ENCODE measurements around the gene LPO. TPM values are rescaled to one million over a fixed set of nuclear protein-coding genes. Genes with fewer than 3 reads are reported as not detected.

Gene LPO
- total and polyA plus RNA-seq, 2 donors (not counting 1 experiment from before 2014, with no cell fraction given): not detected

DNA sequence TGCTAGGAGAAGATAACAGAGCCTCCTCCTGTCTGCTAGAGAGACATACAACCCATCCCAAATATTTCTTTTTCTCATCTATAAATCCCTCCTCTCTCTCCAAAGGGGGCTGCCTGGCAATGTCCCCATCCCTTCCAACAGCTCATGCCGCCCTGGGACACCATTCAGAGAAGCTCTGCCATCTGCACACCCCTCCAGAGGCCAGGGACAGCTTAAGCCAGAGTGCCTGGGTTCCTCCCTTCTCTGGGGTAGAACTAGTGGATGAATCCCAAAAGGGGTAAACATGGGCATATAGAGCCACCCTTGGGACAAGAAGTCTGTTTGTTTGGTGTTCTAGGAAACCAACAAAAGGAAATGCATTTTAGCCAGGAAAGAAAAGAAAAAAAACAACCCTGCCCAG, 2.6 kb upstream of the LPO start:
- Histone ChIP-seq H3K9ac (ENCODE audit: insufficient read depth, low read length) (no peak overlapping the region), H3K27me3 (ENCODE audit: control insufficient read depth, insufficient read depth, low read length) (peaks cover 12% of the 10 kb centered on the region)

DNA sequence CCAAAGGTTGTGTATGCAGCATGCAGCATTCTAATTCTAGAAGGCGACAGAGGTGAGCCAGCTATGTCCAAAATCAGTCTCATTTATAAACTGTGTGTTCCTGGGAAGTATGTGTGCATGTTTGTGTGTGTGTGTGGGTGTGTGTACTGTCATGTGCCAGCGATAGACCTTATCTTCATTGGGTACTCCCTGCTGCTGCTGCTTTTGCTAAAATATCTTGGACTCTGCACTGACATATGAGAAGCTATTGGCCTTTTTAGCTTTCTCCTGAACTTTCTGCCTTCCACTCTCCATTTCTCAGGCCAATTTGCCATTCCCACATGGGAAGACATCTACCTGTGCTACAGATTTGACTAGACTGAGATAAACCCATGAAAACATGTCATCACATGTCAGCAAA, 2.0 kb upstream of the LPO start:
- no peaks in the 10 kb centered on the region for H3K36me3 ChIP-seq (ENCODE audit: control insufficient read depth, insufficient read depth, low read length)
- peaks cover 12% of the 10 kb centered on the region for H3K27me3 ChIP-seq (ENCODE audit: control insufficient read depth, insufficient read depth, low read length)
- no peak overlapping the region for H3K9ac ChIP-seq (ENCODE audit: insufficient read depth, low read length)
- TF ChIP-seq EZH2 (IDR thresholded peaks at IDR 0.05; ENCODE audit: low read length, missing control alignments): no peak
- TF ChIP-seq, protein P1, sequence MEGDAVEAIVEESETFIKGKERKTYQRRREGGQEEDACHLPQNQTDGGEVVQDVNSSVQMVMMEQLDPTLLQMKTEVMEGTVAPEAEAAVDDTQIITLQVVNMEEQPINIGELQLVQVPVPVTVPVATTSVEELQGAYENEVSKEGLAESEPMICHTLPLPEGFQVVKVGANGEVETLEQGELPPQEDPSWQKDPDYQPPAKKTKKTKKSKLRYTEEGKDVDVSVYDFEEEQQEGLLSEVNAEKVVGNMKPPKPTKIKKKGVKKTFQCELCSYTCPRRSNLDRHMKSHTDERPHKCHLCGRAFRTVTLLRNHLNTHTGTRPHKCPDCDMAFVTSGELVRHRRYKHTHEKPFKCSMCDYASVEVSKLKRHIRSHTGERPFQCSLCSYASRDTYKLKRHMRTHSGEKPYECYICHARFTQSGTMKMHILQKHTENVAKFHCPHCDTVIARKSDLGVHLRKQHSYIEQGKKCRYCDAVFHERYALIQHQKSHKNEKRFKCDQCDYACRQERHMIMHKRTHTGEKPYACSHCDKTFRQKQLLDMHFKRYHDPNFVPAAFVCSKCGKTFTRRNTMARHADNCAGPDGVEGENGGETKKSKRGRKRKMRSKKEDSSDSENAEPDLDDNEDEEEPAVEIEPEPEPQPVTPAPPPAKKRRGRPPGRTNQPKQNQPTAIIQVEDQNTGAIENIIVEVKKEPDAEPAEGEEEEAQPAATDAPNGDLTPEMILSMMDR (conservative IDR thresholded peaks at IDR 0.05 in 1 of 2, IDR thresholded peaks at IDR 0.05 in 1 of 2; ENCODE audit: low read depth in 1 of 2, low read length in 2 of 2): no peak
- no peaks in the 10 kb centered on the region for H3K9me3 ChIP-seq (ENCODE audit: control insufficient read depth, insufficient read depth, low read depth, low read length)
- no peaks in the 10 kb centered on the region for H3K4me1 ChIP-seq (ENCODE audit: control insufficient read depth, extremely low read depth, insufficient read depth, low read length)
- no peak overlapping the region for H2AFZ ChIP-seq (ENCODE audit: low read length)
- no peak overlapping the region for H3K4me3 ChIP-seq (replicated peaks in 1 of 4; ENCODE audit: control extremely low read depth in 1 of 4, insufficient read depth in 1 of 4, low read depth in 3 of 4, low read length in 4 of 4)
- no peak overlapping the region for H3K4me2 ChIP-seq (ENCODE audit: extremely low read depth, insufficient read depth, low read length)
- no peaks in the 10 kb centered on the region for H4K20me1 ChIP-seq (ENCODE audit: control insufficient read depth, extremely low read depth, insufficient read depth, low read length)
- H3K79me2 ChIP-seq (ENCODE audit: control insufficient read depth, insufficient read depth, low read length): no peaks in the 10 kb centered on the region
- DNase-seq (ENCODE audit: low read depth in 2 of 2): no peak
- no peak overlapping the region for H3K27ac ChIP-seq (ENCODE audit: insufficient read depth, low read length)

More for the DNA sequence above, 2.6 kb upstream of the LPO start:
- no peaks in the 10 kb centered on the region for H3K4me1 ChIP-seq (ENCODE audit: control insufficient read depth, extremely low read depth, insufficient read depth, low read length)
- no peak overlapping the region for H3K27ac ChIP-seq (ENCODE audit: insufficient read depth, low read length)
- no peaks in the 10 kb centered on the region for H4K20me1 ChIP-seq (ENCODE audit: control insufficient read depth, extremely low read depth, insufficient read depth, low read length)
- H3K4me3 ChIP-seq (replicated peaks in 1 of 4; ENCODE audit: control extremely low read depth in 1 of 4, insufficient read depth in 1 of 4, low read depth in 3 of 4, low read length in 4 of 4): no peak overlapping the region
- H3K79me2 ChIP-seq (ENCODE audit: control insufficient read depth, insufficient read depth, low read length): no peaks in the 10 kb centered on the region
- TF ChIP-seq EZH2 (IDR thresholded peaks at IDR 0.05; ENCODE audit: low read length, missing control alignments): no peak
- TF ChIP-seq, protein P1 (conservative IDR thresholded peaks at IDR 0.05 in 1 of 2, IDR thresholded peaks at IDR 0.05 in 1 of 2; ENCODE audit: low read depth in 1 of 2, low read length in 2 of 2): no peak
- no peaks in the 10 kb centered on the region for H3K36me3 ChIP-seq (ENCODE audit: control insufficient read depth, insufficient read depth, low read length)
- no peak overlapping the region for H2AFZ ChIP-seq (ENCODE audit: low read length)
- H3K4me2 ChIP-seq (ENCODE audit: extremely low read depth, insufficient read depth, low read length): no peak overlapping the region
- no peaks in the 10 kb centered on the region for H3K9me3 ChIP-seq (ENCODE audit: control insufficient read depth, insufficient read depth, low read depth, low read length)
- DNase-seq (ENCODE audit: low read depth in 2 of 2): no peak

DNA sequence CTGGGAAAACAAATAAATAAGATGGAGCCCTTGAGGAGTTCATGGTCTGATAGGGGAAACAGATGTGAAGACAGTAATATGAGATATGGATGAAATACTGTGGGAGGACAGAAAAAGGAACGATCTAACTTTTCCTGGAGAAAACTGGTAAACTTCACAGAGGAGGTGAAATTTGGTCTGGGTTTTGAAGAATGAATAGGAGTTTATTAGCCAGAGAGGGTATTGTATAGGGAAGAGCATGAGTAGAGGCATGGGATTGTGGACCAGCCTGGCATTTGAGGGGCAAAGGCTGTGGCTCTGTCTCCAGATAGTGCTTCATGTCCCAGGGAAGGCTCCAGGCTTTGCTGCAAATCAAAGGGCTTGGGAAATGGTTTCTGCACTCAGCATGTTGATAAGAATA, 1.6 kb downstream of the LPO start:
- Histone ChIP-seq H3K27ac (ENCODE audit: insufficient read depth, low read length) (no peak overlapping the region), H3K27me3 (ENCODE audit: control insufficient read depth, insufficient read depth, low read length) (peaks cover 18% of the 10 kb centered on the region), H3K9ac (ENCODE audit: insufficient read depth, low read length) (no peak overlapping the region), H3K9me3 (ENCODE audit: control insufficient read depth, insufficient read depth, low read depth, low read length) (no peaks in the 10 kb centered on the region), H3K4me3 (replicated peaks in 1 of 4; ENCODE audit: control extremely low read depth in 1 of 4, insufficient read depth in 1 of 4, low read depth in 3 of 4, low read length in 4 of 4) (no peak overlapping the region), H2AFZ (ENCODE audit: low read length) (no peak overlapping the region), H3K79me2 (ENCODE audit: control insufficient read depth, insufficient read depth, low read length) (no peaks in the 10 kb centered on the region), H3K4me2 (ENCODE audit: extremely low read depth, insufficient read depth, low read length) (no peak overlapping the region), H4K20me1 (ENCODE audit: control insufficient read depth, extremely low read depth, insufficient read depth, low read length) (no peaks in the 10 kb centered on the region), H3K4me1 (ENCODE audit: control insufficient read depth, extremely low read depth, insufficient read depth, low read length) (no peaks in the 10 kb centered on the region), H3K36me3 (ENCODE audit: control insufficient read depth, insufficient read depth, low read length) (no peaks in the 10 kb centered on the region)
- no peak for TF ChIP-seq EZH2 (IDR thresholded peaks at IDR 0.05; ENCODE audit: low read length, missing control alignments)
- TF ChIP-seq, protein P1 (conservative IDR thresholded peaks at IDR 0.05 in 1 of 2, IDR thresholded peaks at IDR 0.05 in 1 of 2; ENCODE audit: low read depth in 1 of 2, low read length in 2 of 2): no peak
- DNase-seq (ENCODE audit: low read depth in 2 of 2): no peak
